Activated naive CD8-positive, alpha-beta T cell (primary cell): Measurements from ENCODE around the gene ASCC2.

Source experiments
- H3K27ac Mint-ChIP-seq: one replicate; pipeline ENCODE4 v1.8.0; 2021; ENCODE audit warnings: mixed read lengths
- H3K27me3 Mint-ChIP-seq: one replicate; pipeline ENCODE4 v1.8.0; 2021; ENCODE audit warnings: mixed read lengths
- H3K36me3 Mint-ChIP-seq: one replicate; pipeline ENCODE4 v1.8.0; 2021; ENCODE audit warnings: mixed read lengths
- H3K4me1 Mint-ChIP-seq: one replicate; pipeline ENCODE4 v1.8.0; 2021; ENCODE audit warnings: low read depth, mixed read lengths
- H3K4me3 Mint-ChIP-seq: one replicate; pipeline ENCODE4 v1.8.0; 2021; ENCODE audit warnings: mild to moderate bottlenecking, mixed read lengths
- H3K9me3 Mint-ChIP-seq: one replicate; pipeline ENCODE4 v1.8.0; 2021; ENCODE audit warnings: low read depth, mixed read lengths

ASCC2 gene

GRCh38 chr22:29816539-29816938 lies 21.5 kb downstream of the ASCC2 start:
- H3K4me3 Mint-ChIP-seq, result no peak overlapping the region

GRCh38 chr22:29816128-29816527 lies 21.9 kb downstream of the ASCC2 start:
- H3K27ac Mint-ChIP-seq, result no peak overlapping the region
- peaks cover 1% of the 10 kb centered on the region for H3K4me1 Mint-ChIP-seq
- no peaks in the 10 kb centered on the region for H3K27me3 Mint-ChIP-seq
- no peaks in the 10 kb centered on the region for H3K9me3 Mint-ChIP-seq
- no peak overlapping the region for H3K4me3 Mint-ChIP-seq
- H3K36me3 Mint-ChIP-seq, result peaks cover 27% of the 10 kb centered on the region

More at GRCh38 chr22:29816539-29816938, 21.5 kb downstream of the ASCC2 start:
- peaks cover 4% of the 10 kb centered on the region for H3K4me1 Mint-ChIP-seq
- peaks cover 28% of the 10 kb centered on the region for H3K36me3 Mint-ChIP-seq
- H3K27me3 Mint-ChIP-seq, result no peaks in the 10 kb centered on the region
- H3K9me3 Mint-ChIP-seq, result no peaks in the 10 kb centered on the region
- no peak overlapping the region for H3K27ac Mint-ChIP-seq

- peaks cover 28% of the 10 kb centered on the region for H3K36me3 Mint-ChIP-seq
- no peaks in the 10 kb centered on the region for H3K4me1 Mint-ChIP-seq
- no peaks in the 10 kb centered on the region for H3K9me3 Mint-ChIP-seq
- no peaks in the 10 kb centered on the region for H3K27me3 Mint-ChIP-seq
- H3K4me3 Mint-ChIP-seq, result no peak overlapping the region
- H3K27ac Mint-ChIP-seq, result no peak overlapping the region
Measured at GRCh38 chr22:29815580-29815979, 22.5 kb downstream of the ASCC2 start.

GRCh38 chr22:29814003-29814402 lies 24.1 kb downstream of the ASCC2 start:
- Mint-ChIP-seq H3K27ac (no peak overlapping the region), H3K9me3 (no peaks in the 10 kb centered on the region), H3K36me3 (peaks cover 22% of the 10 kb centered on the region), H3K4me1 (no peaks in the 10 kb centered on the region), H3K27me3 (no peaks in the 10 kb centered on the region), H3K4me3 (no peak overlapping the region)

GRCh38 chr22:29813563-29813962 lies 24.5 kb downstream of the ASCC2 start:
- Mint-ChIP-seq H3K4me3 (no peak overlapping the region), H3K9me3 (no peaks in the 10 kb centered on the region), H3K27me3 (no peaks in the 10 kb centered on the region), H3K36me3 (peaks cover 20% of the 10 kb centered on the region), H3K4me1 (no peaks in the 10 kb centered on the region), H3K27ac (no peak overlapping the region)

- no peak overlapping the region for H3K27ac Mint-ChIP-seq
- H3K4me1 Mint-ChIP-seq, result no peaks in the 10 kb centered on the region
- peaks cover 20% of the 10 kb centered on the region for H3K36me3 Mint-ChIP-seq
- H3K4me3 Mint-ChIP-seq, result no peak overlapping the region
- H3K9me3 Mint-ChIP-seq, result no peaks in the 10 kb centered on the region
- no peaks in the 10 kb centered on the region for H3K27me3 Mint-ChIP-seq
Measured at GRCh38 chr22:29813126-29813525, 24.9 kb downstream of the ASCC2 start.

- Mint-ChIP-seq H3K4me3 (no peak overlapping the region), H3K36me3 (peaks cover 16% of the 10 kb centered on the region), H3K27ac (no peak overlapping the region), H3K27me3 (no peaks in the 10 kb centered on the region), H3K9me3 (no peaks in the 10 kb centered on the region), H3K4me1 (no peaks in the 10 kb centered on the region)
Measured at GRCh38 chr22:29811377-29811776, 26.7 kb downstream of the ASCC2 start.

GRCh38 chr22:29810216-29810615 lies 27.9 kb downstream of the ASCC2 start:
- no peak overlapping the region for H3K27ac Mint-ChIP-seq

GRCh38 chr22:29806196-29806595 lies 31.9 kb downstream of the ASCC2 start:
- Mint-ChIP-seq H3K36me3 (peaks cover 8% of the 10 kb centered on the region), H3K4me3 (no peak overlapping the region), H3K27ac (no peak overlapping the region), H3K27me3 (no peaks in the 10 kb centered on the region), H3K4me1 (no peaks in the 10 kb centered on the region), H3K9me3 (no peaks in the 10 kb centered on the region)

More at GRCh38 chr22:29810216-29810615, 27.9 kb downstream of the ASCC2 start:
- no peaks in the 10 kb centered on the region for H3K9me3 Mint-ChIP-seq
- no peak overlapping the region for H3K4me3 Mint-ChIP-seq
- H3K36me3 Mint-ChIP-seq, result peaks cover 16% of the 10 kb centered on the region
- H3K27me3 Mint-ChIP-seq, result no peaks in the 10 kb centered on the region
- no peaks in the 10 kb centered on the region for H3K4me1 Mint-ChIP-seq

GRCh38 chr22:29804985-29805384 lies 33.1 kb downstream of the ASCC2 start:
- no peaks in the 10 kb centered on the region for H3K4me1 Mint-ChIP-seq
- no peaks in the 10 kb centered on the region for H3K9me3 Mint-ChIP-seq
- H3K27ac Mint-ChIP-seq, result no peak overlapping the region
- no peak overlapping the region for H3K4me3 Mint-ChIP-seq
- H3K36me3 Mint-ChIP-seq, result peaks cover 6% of the 10 kb centered on the region
- no peaks in the 10 kb centered on the region for H3K27me3 Mint-ChIP-seq

- no peaks in the 10 kb centered on the region for H3K9me3 Mint-ChIP-seq
- H3K4me1 Mint-ChIP-seq, result no peaks in the 10 kb centered on the region
- H3K36me3 Mint-ChIP-seq, result peaks cover 6% of the 10 kb centered on the region
- no peak overlapping the region for H3K27ac Mint-ChIP-seq
- H3K4me3 Mint-ChIP-seq, result no peak overlapping the region
- no peaks in the 10 kb centered on the region for H3K27me3 Mint-ChIP-seq
Measured at GRCh38 chr22:29803190-29803589, 34.9 kb downstream of the ASCC2 start.

GRCh38 chr22:29801796-29802195 lies 36.3 kb downstream of the ASCC2 start:
- H3K4me1 Mint-ChIP-seq, result no peaks in the 10 kb centered on the region
- H3K27ac Mint-ChIP-seq, result no peak overlapping the region
- no peak overlapping the region for H3K4me3 Mint-ChIP-seq
- H3K27me3 Mint-ChIP-seq, result no peaks in the 10 kb centered on the region
- H3K36me3 Mint-ChIP-seq, result peaks cover 6% of the 10 kb centered on the region
- no peaks in the 10 kb centered on the region for H3K9me3 Mint-ChIP-seq

- Mint-ChIP-seq H3K4me1 (no peaks in the 10 kb centered on the region), H3K27me3 (no peaks in the 10 kb centered on the region), H3K9me3 (no peaks in the 10 kb centered on the region), H3K36me3 (peaks cover 8% of the 10 kb centered on the region), H3K27ac (no peak overlapping the region), H3K4me3 (no peak overlapping the region)
Measured at GRCh38 chr22:29801153-29801552, 36.9 kb downstream of the ASCC2 start.

GRCh38 chr22:29799217-29799680 lies 38.8 kb downstream of the ASCC2 start:
- no peak overlapping the region for H3K27ac Mint-ChIP-seq
- no peak overlapping the region for H3K4me3 Mint-ChIP-seq
- H3K27me3 Mint-ChIP-seq, result no peaks in the 10 kb centered on the region
- H3K9me3 Mint-ChIP-seq, result no peaks in the 10 kb centered on the region
- H3K36me3 Mint-ChIP-seq, result peaks cover 2% of the 10 kb centered on the region
- H3K4me1 Mint-ChIP-seq, result no peaks in the 10 kb centered on the region

GRCh38 chr22:29798801-29799200 lies 39.3 kb downstream of the ASCC2 start:
- Mint-ChIP-seq H3K4me3 (no peak overlapping the region), H3K4me1 (no peaks in the 10 kb centered on the region), H3K27ac (peak overlapping the region; percentile 66), H3K9me3 (no peaks in the 10 kb centered on the region), H3K36me3 (peaks cover 2% of the 10 kb centered on the region), H3K27me3 (no peaks in the 10 kb centered on the region)

- H3K36me3 Mint-ChIP-seq, result peaks cover 2% of the 10 kb centered on the region
Measured at GRCh38 chr22:29798318-29798717, 39.8 kb downstream of the ASCC2 start.

More at GRCh38 chr22:29798318-29798717, 39.8 kb downstream of the ASCC2 start:
- no peak overlapping the region for H3K4me3 Mint-ChIP-seq
- H3K4me1 Mint-ChIP-seq, result no peaks in the 10 kb centered on the region
- no peaks in the 10 kb centered on the region for H3K9me3 Mint-ChIP-seq
- H3K27ac Mint-ChIP-seq, result no peak overlapping the region
- no peaks in the 10 kb centered on the region for H3K27me3 Mint-ChIP-seq
